NCI-H2081 (cell line): ENCODE measurements around the gene RPS16.

ENCODE experiments used
- DNase-seq, 2 experiments: peaks; one replicate each; lab custom pipeline; 2025; lab: John Stamatoyannopoulos, UW

Gene RPS16

GRCh38 chr19:39422020-39422419, 13.7 kb downstream of the RPS16 start:
- no peak for DNase-seq

- DNase-seq = no peak
These were observed 15.0 kb downstream of the RPS16 start for GRCh38 chr19:39420769-39421168.

DNA sequence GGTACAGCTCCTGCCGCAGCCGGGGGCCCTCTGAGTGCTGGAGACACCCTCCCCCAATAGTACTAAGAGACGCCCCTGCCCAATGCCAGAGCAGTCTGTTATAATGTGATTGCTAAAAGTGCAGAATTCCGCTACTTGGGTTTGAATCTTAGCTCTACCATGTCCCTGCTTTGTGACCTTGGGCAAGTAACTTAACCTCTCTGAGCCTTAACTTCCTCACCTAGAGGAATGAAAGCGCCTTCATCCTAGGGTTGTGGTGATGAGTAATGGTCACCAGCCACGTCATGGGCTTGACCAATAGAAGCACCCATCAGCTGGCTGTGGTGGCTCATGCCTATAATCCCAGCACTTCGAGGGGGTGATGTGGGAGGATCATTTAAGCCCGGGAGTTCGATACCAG, 16.7 kb downstream of the RPS16 start:
- no peak for DNase-seq

GRCh38 chr19:39417463-39418181, 18.1 kb downstream of the RPS16 start:
- no peak for DNase-seq

DNA sequence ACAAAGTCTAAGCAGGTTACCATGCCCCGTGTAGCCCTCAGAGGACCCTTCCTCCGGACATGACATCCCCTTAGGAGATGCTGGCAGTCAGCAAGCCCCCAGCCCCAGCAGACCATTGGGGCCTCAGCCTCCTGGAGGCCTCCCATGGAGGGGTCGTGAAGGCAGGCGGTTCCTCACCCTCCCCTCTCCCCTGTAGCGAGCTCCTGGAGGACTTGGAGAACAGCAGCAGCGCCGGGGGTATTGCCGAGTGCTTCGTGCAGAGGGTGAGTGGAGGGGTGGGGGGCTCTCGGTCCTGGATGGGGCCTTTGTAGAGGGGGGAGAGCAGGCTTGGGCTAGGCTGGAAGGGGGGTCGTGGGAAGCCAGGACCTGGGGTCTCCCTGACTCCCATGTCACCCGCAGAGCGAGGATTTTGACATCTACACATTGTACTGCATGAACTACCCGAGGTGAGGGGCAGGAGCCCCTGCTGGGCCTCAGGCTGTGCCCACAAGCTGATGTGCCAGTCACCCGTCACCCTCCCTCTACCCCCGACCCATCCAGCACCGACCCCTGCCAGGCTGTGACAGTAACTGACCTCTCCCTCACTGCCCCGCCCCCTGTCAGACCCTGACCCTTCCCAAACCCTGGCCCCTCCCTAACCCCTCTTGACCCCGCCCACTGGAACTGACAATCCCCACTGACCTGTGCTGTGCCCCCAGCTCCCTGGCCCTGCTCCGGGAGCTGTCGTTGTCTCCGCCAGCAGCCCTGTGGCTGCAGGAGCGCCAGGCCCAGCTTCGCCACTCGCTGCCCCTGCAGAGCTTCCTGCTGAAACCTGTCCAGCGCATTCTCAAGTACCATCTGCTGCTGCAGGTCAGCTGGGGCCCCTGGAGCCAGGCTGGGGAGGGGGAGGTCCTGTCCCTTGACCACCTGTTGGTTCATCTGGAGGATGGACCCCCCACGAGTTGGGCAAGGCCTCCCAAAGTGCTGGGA, 19.3 kb downstream of the RPS16 start:
- DNase-seq = no peak

GRCh38 chr19:39415111-39416046, 20.4 kb downstream of the RPS16 start:
- DNase-seq = no peak

- no peak for DNase-seq
These were observed 21.7 kb downstream of the RPS16 start for GRCh38 chr19:39413911-39414608.

DNA sequence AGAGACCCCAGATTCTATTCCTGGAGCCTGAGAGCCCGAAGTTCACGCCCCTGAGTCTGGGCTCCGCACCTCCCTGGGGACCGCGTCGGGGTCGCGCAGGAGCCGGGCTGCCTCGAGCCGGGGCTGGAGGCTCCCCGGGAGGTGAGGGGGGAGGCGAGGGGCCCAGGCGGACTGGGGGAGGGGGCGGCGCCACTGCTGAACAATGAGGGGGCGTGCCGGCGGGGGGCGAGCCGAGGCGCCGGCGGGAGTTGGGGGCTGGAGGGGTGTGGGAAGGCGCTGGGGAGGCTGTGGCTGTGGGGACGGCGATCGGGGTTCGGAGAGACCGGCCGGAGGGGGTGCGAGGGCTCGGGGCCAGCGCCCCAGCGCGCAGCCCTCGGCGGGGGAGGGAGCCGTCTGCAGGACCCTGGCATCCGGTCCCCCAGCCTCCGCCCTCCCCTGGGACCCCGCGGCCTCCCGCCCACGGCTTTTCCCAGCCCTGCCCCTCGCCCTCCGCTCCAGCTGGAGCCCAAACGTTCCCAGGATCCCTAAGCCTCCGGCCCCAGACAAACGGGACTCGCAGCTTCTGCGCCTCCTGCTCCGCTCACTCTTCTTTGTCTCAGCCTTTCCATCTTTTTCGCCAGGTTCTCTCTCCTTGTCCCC, 22.4 kb downstream of the RPS16 start:
- peak; percentile 20 to 32 for DNase-seq

GRCh38 chr19:39412867-39413271, 22.9 kb downstream of the RPS16 start:
- DNase-seq = no peak

DNA sequence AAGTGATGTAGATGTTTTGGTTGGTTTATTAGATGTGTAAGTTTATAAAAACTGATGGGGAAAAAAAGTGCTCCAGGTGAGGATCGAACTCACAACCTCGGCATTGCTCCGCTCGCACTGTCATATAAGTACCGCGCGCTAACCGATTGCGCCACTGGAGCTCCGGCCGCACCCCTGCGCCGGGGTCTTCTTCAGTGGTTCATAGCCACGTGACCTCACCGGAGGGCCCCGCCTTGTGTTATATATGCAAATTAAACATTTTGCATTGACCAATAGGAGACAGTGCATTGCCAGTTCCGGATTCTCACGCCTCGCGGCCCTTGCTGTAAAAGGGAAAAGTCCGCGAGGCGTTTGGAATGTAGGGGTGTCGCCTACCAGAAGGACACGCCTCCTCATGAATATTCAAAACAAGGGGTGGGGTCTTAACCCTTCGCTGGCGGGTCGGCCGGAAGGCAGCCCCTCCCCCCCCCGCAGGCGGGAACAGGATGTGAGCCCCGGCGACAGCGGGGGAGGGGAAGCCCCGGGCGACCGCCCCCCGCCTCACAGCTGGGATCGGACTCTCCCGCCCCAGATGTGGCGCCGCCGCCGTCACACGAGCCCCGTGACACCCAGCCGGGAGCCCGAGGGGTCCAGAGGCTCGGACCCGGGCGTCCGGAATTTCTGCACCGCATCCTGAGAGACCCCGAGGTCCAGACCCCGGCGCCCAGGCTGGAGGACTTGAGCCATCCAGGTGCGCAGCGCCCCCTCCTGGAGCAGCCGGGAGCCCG, 23.5 kb downstream of the RPS16 start, which contains the start of gene PLEKHG2:
TSS of gene PLEKHG2 (plus strand) at position 570 of the 767 bp plus-strand sequence. CDS start 1,418 bp downstream, outside the sequence.
- peak; percentile 98 for DNase-seq

GRCh38 chr19:39411832-39412099, 24.0 kb downstream of the RPS16 start:
- DNase-seq = peak; percentile 84 to 91

- DNase-seq = no peak
These were observed 24.5 kb downstream of the RPS16 start for GRCh38 chr19:39411081-39411831.

DNA sequence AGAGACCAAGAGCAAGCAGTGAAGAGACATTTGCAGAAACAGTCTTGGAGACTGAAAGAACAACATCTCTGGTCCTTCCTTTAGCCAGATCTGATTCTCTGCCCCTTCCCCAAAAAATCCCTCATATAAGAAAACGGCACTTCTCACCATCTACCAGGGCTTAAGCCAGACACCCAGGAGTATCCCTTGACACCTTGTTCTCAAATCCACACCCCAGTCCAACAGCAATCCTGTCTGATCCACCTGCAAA, 25.0 kb downstream of the RPS16 start:
- DNase-seq = no peak

DNA sequence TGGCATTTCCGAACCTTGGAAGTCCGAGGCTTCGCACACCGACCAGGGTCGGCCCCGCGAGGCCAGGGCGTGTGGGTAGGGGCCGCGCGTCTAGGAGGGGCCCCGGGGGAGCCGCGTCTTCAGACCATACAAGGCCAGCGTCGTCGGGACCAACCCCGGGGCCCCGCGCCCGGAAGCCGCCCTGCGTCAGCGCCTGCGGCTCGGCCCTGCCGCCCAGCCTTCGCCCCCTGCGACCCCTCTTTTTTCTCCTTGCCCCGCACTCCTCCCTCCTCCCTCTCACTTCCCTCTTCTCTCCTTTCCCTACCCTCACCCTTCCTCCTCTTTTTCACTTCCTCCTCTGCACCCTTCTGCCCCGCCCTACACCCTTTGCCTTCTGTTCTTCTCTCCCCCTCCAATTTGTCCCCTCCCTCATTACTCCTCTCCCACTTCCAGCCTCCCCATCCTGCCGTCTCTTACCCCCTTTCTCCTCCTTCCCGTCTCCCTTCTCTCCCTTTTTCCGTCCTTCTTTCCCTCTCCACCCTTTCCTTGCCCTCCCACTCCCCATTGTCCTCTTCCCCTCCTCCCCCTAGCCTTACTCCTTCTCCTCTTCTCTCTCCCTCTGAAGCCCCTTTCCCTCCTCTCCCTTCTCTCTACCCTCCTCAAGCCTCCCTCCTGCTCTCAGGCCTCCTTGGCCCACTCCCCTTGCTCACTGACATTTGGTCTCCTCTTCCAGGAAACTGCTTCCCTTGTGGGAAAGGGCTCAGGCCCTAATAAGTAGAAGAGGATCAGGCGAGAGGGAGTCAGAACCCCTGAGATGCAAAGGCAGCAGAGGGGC, 25.5 kb downstream of the RPS16 start:
- no peak for DNase-seq

DNA sequence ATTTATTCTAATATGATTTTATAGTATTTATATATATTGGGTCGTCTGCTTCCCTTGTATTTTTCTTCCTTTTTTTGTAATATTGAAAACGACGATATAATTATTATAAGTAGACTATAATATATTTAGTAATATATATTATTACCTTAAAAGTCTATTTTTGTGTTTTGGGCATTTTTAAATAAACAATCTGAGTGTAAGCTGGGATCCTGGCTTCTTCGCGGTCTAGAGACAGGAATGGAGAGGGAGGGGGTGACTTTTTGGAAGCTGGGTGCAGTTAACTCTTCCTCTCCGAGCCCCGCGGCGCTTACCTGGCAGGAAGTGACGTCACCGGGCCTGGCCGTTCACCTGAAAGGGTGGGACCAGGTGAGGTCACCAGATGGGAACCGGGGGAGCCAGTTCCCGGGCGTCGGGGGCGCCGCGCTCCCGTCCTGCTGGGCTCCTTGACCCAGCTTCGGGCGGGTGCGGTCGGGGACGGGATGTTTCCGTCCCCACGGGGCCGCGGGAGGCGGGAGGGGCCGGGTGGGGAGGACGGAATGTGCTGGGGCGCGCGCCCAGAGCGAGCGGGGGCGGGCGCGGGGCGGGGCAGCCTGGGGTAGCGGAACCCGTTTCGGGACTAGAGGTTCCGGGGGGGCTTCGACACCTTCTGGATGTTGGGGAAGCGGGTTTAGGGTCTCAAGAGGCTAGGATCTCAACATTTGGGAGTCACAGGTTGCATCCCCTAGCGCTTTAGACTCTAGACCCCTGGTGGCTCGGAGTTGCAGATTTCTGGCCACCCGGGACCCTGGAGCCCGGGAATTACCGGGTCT, 26.3 kb downstream of the RPS16 start:
- peak; percentile 91 to 92 for DNase-seq

DNA sequence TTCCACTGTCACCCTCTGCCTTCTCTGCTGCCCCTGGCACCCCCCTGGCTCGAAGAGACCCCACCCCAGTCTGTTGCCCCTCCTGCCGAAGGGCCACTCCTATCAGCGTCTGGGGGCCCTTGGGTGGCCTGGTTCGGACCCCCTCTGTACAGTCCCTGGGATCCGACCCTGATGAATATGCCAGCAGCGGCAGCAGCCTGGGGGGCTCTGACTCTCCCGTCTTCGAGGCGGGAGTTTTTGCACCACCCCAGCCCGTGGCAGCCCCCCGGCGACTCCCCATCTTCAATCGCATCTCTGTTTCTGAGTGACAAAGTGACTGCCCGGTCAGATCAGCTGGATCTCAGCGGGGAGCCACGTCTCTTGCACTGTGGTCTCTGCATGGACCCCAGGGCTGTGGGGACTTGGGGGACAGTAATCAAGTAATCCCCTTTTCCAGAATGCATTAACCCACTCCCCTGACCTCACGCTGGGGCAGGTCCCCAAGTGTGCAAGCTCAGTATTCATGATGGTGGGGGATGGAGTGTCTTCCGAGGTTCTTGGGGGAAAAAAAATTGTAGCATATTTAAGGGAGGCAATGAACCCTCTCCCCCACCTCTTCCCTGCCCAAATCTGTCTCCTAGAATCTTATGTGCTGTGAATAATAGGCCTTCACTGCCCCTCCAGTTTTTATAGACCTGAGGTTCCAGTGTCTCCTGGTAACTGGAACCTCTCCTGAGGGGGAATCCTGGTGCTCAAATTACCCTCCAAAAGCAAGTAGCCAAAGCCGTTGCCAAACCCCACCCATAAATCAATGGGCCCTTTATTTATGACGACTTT, 27.1 kb downstream of the RPS16 start:
- DNase-seq = peak in 1 of 2 experiments; percentile 18
